Measurements from ENCODE around the gene AGPS.

DNA sequence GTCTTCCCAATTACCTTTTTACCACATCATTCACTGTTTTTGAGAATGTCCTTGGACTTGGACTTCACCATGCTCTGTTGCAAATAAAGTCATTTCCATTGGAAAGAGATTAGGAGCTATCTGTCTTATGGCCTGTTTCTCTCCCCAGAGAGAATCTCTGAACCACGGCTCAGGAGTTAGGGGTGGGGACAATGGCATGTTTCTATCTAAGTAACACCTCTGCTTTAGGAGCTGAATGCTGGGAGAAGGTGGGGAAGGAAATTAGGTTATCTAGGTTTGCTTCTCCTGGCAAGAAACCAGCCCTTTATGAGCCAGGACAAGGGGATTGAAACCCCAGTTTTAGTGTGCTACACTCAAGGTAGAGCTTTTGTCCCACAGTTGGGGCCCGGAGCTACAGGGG, 86.3 kb downstream of the AGPS start:
- TF ChIP-seq, protein P1, sequence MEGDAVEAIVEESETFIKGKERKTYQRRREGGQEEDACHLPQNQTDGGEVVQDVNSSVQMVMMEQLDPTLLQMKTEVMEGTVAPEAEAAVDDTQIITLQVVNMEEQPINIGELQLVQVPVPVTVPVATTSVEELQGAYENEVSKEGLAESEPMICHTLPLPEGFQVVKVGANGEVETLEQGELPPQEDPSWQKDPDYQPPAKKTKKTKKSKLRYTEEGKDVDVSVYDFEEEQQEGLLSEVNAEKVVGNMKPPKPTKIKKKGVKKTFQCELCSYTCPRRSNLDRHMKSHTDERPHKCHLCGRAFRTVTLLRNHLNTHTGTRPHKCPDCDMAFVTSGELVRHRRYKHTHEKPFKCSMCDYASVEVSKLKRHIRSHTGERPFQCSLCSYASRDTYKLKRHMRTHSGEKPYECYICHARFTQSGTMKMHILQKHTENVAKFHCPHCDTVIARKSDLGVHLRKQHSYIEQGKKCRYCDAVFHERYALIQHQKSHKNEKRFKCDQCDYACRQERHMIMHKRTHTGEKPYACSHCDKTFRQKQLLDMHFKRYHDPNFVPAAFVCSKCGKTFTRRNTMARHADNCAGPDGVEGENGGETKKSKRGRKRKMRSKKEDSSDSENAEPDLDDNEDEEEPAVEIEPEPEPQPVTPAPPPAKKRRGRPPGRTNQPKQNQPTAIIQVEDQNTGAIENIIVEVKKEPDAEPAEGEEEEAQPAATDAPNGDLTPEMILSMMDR (IDR thresholded peaks at IDR 0.05): no peak
- no peak for TF ChIP-seq POLR2A (IDR thresholded peaks at IDR 0.05)

Measured in heart left ventricle (tissue), 13 donors.